GM04503 (cell line): ENCODE data around the gene BRD9.
"Not testable (repeated sequence)": the region's sequence is repeated elsewhere in the genome, so short reads cannot be mapped to it uniquely, and the experiment has no call there.

Source experiments
- DNase-seq: peaks from one replicate; pipeline ENCODE4 v3.0.0-alpha.2; 2012; ENCODE audit warnings: low read depth

BRD9 gene

DNA sequence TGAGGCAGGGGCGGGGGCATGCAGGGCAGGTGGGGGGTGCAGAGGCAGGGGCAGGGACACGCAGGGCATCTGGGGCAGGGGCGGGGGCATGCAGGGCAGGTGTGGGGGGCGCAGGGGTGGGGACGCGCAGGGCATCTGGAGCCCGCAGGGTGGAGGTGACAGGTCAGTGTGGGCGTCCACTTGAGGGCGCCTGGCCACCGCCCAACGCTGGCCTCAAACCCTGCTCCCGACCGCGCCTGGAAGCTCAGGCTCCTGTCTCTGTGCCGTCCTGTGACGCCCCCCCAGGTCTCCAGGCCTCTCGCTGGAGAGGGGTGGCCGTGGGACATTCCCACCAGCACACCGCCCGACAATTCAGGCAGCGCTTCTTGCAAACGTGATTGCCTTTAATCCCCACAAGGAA is 48.7 kb downstream of the BRD9 start:
- not testable (repeated sequence) for DNase-seq

DNA sequence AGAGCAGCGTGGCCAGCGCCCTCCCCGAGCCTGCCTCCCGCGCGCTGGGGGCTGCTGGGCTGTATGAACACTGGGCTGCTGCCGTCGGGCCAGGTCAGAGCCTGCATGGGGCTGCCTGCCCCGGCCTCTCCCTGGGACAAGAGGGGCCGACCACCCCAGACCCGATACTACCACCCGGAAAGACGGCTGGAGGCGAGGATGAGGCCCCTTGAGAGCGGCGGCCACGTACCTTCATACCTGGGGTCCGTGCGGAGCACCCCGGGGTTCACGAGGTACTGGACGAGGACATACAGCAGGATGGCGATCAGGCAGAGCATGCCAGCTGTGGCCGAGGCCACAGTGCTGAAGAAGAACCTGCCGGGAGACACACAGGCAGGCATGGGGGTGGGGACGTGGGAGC is 49.2 kb downstream of the BRD9 start:
- not testable (repeated sequence) for DNase-seq

DNA sequence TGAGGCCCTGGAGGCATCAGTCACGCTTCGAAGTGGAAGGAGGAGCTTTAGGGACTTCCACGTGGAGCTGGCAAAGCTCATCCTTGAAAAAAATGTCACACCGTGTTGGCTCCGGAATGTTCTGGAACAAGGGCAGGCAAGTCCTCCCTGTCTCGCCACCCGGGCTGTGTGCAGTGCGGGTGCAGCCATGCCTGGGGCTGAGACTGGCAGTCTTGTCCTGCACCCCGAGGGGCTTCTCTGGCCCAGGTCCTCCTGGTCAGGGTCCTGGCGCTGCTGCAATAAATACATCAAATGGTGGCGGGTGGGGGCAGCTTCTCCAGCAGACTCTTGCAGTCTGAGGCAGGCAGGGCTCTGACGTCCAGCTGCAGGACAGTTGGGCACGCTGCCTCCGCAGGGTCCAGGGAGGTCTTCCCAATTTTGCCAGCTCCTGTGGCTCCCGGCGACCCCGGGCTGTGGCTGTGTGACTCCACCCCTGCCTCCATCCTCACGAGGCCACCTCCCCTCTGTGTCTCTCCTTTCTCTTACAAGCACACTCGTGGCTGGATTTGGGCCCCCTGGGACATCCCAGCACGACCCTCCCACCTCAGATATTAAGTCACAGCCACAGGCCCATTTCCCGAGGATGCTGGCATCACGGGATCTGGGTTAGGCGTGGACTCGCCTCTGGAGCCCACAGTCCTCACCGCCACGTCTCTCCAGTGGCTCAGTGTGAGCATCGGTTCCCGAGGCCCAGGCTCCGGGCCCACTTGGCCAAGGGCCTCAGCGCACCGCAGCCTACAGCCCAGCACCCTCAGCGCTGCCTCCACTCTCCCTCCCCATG is 50.0 kb downstream of the BRD9 start:
- not testable (repeated sequence) for DNase-seq

DNA sequence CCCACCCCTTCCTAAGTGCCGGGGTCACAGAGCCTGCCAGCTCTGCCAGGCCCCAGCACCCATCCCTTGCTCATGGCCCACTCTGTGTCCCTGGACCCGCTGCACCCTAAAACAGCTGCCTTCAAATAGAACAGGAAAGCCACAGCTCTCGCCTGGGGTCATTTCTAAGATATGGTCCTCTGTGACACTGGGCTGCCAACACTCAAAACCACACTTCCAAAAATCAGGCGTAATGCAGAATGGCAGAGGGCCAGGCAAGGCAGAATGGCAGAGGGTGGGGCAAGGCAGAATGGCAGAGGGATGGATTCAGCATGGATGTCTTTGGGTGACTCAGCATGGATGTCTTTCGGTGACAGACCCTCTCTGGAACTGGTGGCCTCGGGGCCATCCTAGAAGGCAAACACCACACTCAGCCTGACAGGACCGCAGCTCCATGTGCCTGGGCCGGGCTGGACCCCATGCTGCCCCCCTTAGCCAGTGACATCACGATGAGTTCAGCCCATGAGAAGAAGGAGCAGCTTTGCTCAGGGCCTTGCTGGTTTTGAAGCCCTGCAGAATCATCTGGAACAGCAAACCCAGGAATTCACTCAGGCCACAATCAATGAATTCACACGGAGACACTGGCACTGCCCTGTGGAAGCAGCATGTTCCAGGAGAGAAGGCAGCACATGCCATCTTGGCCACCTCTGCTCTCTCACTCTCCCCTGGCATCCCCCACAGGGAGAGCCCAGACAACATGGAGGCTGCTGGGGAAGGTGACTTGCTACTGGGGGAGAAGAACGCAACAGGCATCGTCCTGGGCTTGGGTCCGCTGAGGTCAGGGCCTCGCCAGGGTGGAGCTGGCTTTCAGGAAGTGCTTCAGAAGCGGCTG is 50.8 kb downstream of the BRD9 start:
- DNase-seq, result not testable (repeated sequence)

DNA sequence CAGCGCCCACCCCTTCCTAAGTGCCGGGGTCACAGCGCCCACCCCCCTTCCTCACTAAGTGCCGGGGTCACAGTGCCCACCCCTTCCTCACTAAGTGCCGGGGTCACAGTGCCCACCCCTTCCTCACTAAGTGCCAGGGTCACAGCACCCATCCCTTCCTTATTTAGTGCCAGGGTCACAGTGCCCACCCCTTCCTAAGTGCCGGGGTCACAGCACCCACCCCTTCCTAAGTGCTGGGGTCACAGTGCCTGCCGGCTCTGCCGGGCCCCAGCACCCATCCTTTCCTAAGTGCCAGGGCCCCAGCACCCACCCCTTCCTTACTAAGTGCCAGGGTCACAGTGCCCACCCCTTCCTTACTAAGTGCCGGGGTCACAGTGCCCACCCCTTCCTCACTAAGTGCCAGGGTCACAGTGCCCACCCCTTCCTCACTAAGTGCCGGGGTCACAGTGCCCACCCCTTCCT is 51.6 kb downstream of the BRD9 start:
- not testable (repeated sequence) for DNase-seq

DNA sequence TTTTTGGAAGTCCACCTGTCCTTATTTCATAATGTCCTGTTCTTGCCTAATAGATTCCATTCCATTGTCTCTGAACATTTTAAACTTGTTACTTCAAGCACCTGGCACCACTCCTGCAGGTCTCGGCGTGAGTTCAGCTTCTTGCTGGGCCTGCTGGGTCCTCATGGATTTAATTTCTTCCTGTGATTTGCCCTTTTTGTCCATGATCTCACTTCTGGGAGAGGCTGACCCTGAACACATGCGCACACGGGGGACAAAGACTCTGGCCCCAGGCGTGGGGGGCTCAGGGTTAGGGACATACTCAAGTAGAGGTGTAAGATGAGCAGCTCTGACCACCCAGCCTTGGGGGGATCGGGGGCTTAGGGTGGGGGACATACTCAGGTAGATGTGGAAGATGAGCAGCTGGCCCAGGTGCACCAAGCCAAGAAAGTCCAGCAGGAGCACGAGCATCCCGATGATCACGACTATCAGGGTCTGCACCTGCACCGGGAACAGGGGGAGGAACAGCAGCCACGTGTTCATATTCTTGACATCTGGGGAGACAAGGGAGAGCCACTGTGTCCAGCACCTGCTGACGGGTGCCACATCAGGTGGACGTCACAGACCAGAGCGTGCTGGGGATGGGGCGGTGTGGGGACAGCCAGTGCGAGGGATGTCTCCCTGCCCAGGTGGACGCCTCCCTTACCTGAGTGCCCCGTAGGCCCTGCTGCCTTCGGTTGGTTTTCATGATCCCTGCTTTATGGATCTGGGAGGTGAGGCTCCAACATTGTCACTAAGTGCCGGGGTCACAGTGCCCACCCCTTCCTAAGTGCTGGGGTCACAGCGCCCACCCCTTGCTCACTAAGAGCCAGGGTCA is 52.3 kb downstream of the BRD9 start:
- DNase-seq, result not testable (repeated sequence)

DNA sequence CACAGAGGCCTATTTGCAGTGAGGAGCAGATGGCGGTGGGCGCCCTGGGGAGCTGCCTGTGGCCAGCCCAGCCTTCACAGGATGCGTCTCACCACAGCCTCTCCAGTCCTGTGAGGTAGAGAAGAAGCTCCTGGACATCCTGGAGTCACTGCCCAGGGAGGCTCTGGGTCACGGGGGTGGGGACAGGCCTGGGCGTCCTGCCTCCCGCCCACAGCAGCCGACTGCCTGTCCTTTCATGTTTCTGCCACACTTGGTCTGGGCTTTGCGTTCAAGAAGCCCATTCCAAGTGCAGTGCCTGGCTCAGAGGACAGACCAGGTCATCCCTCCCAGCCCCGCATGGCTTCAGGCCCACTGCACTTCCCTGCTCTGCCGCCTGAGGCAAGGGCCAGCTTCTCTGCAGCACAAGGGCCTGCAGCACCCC is 54.2 kb downstream of the BRD9 start:
- not testable (repeated sequence) for DNase-seq

DNA sequence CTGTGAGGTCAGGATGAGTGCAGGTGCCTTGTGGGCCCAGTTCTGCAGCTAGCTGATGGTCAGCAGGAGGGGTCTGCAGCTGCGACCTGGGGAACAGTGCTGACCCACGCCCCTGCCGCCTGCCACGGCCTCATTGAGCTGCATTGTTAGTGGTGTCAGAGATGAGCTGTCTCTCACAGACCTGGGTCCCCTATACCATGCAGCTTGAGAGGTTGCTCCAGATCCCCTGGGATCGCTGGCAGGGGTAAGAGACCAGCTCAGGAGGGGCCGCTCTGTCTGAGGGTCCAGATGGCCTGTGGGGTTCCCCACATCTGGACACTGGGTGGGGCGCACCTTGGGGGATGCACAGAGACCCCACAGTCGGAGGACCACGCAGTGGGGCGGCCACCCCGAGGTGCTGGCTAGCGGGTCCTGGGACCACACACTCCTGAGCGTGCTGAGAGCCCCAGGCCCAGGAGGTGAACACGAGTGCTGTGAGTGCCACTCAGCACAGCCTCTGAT is 54.9 kb downstream of the BRD9 start:
- DNase-seq, result not testable (repeated sequence)

DNA sequence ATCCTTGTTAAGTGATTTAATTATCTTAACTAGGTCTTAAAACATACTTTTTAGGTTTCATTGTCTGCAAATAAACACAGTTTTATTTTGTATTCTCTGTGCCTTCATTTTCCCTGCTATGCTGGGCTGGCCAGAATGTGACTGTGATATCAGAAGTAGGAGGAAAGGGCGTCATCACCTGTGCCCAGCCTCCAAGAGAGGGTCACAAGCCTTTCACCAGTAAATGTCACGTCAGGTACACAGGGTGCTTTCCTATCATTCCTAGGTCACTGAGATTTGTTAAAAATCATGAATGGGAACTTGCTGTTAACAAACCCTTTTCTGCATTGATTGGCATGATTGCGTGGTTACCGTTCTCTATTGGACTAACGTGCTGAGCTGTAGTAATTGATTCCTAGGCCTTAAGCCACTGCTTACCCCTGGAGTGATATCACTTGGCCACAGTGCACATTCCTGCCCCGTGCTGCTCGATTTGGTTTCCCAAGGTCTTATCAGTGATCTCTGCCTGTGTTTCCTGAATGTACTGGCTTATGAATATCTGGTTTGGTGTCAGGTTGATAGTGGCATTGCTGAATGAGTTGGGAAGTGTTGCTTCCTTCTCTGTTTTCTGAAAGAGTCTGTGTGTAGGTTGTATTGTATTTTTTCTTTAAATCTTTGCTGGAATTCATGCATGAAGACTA is 56.5 kb downstream of the BRD9 start:
- DNase-seq, result not testable (repeated sequence)

DNA sequence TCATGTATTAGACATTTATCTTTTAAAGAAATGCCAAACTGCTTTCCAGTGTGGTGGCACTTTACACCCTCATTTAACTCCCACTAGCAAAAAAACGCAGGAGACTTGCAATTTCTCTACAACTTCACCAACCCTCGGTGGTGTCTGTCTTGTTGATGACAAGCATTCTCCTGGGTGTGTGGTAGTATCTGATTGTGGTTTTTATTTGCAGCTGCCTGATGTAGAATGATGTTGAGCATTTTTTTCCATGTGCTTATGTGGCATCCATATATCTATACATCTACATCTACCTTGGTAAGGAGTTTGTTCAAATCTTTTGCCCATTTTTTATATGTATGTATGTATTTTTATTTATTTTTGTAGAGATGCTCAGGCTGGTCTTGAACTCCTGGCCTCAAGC is 58.6 kb downstream of the BRD9 start:
- not testable (repeated sequence) for DNase-seq

DNA sequence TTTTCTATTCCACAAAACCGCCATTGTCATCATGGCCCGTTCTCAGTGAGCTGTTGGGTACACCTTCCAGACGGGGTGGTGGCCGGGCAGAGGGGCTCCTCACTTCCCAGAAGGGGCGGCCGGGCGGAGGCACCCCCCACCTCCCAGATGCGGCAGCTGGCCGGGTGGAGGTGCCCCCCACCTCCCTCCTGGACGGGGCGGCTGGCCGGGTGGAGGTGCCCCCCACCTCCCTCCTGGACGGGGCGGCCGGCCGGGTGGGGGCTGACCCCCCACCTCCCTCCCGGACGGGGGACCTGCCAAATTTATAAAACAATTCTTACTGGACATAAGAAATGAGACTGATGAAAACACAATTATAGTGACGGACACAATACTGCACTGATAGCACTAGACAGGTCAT is 64.4 kb downstream of the BRD9 start:
- DNase-seq, result not testable (repeated sequence)

DNA sequence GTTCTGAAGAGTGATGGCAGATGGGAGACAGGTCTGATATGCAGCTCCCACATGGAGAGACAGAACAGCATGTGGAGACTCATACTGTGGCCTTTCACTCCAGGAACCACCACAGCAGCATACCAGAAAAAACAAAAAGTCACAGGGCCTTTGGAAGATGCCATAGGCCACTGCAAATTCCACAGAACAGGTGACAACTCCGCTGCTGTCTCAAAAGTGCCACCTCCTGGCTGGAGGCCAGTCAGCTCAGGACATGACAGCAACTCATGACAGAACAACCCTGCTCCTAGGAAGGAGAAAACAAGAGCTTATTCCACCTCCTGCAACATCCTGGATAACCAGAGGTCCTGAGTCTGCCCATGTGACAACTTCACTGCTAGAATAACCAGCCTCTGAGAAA is 67.1 kb downstream of the BRD9 start:
- DNase-seq, result not testable (repeated sequence)

DNA sequence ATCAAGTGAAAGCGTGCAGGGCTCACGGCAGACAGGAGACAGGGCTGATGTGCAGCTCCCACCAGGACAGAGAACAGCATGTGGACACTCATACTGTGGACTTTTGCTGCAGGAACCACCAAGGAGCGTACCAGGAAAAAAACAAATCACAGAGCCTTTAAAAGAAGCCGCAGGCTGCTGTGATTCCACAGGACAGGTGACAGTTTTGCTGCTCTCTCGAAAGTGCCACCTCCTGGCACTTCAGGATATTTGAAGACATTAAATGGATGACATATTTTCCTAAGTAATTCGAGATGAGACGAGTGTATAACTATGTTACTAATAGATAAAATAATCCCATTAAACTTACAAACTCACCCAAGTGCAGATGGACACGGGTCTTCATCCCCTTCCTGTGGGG is 71.1 kb downstream of the BRD9 start:
- no peak for DNase-seq

DNA sequence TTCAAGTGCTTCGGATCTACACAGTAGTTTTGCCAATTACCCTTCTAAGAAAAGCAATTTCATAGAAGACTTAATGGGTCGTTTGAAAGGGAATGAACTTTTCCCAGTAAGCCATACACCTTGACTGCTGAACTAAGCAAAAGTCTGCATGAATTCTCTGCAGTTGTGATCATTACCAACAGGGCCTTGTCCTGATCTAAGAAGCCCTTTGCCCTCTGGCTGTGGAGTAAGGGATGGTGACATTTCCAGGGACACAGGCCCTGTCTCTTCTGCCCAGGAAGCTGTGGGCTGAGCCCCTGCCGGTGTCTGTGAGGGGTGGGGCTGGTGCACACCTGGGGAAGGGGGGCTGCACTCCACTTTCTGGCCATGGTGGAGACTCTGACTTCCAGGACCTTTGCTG is 72.4 kb downstream of the BRD9 start:
- no peak for DNase-seq

DNA sequence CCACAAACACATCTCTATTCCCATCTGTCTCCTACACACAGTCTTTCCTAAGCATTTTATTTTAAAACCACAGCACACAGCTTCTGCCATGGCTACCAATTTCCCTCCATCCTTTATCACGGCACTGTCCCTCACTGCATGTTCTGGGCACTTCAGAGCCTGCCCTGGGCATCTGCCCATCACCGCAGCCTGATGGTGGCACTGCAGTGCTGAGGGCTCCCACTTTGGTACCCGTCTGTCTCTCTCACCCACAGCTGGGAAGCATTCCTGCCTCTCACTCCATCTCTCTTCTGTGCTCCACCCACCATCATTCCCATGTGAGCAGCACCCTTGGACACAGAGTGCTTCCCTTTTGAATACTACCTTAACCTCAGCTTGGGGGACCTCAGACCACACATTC is 73.5 kb downstream of the BRD9 start:
- no peak for DNase-seq

DNA sequence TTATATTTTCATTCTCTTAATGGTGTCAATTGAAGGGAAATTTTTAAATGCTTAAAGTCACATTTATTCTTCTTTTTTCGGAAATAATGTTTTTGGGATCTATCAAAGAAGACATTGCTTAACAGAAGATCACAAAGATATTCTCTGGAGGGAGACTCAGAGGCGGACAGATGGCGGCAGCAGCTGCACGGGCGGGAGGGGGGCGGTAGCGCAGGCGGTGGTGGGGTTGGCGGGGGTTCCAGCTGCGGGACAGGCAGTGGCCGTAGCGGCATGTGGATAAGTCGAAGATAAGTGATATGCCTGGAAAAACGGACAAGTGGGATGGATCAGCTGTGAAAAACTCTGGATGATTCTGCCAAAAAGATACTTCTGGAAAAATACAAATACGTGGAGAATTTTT is 76.4 kb downstream of the BRD9 start:
- DNase-seq, result no peak

DNA sequence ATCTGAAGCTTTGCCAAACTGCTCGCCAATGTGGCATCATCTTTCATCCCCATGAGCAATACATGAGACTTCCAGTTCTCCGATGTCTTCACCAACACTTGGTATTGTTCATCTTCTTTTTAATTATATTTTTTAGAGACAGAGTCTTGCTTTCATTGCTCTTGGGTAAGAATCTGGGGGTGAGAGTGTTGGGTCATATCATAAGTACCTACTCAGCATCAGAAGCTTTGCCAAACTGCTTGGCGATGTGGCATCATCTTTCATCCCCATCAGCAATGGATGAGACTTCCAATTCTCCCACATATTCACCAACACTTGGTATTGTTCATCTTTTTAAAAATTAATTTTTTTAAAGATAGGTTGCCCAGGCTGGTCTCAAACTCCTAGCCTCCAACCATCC is 77.2 kb downstream of the BRD9 start:
- DNase-seq, result no peak
